ENCODE results near the gene SLC39A3.

The SLC39A3 gene

GRCh38 chr19:2768365-2769132 is 28.7 kb upstream of the SLC39A3 start:
- no peak for DNase-seq (ENCODE audit: low read depth)

DNA sequence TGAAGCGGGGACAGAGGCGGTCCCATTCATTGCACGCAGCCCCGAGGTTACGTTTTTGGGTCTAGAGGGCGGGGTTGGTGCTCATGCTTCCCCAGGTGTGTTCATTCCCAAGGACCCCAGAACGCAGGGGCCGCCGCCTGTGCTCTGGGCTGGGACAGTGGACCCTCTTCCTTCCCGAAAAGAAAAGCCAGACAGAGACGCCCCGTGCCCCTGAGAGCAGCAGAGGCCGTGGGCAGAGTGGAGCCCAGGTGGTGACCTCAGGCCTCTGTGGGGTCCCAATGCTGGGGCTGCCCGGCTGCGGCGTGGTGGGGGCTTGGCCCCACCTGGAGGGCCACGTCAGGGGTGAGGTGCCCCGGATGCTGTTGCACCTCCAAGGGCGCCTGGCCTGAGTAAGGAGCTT is 27.9 kb upstream of the SLC39A3 start:
- no peak for DNase-seq (ENCODE audit: low read depth)

DNA sequence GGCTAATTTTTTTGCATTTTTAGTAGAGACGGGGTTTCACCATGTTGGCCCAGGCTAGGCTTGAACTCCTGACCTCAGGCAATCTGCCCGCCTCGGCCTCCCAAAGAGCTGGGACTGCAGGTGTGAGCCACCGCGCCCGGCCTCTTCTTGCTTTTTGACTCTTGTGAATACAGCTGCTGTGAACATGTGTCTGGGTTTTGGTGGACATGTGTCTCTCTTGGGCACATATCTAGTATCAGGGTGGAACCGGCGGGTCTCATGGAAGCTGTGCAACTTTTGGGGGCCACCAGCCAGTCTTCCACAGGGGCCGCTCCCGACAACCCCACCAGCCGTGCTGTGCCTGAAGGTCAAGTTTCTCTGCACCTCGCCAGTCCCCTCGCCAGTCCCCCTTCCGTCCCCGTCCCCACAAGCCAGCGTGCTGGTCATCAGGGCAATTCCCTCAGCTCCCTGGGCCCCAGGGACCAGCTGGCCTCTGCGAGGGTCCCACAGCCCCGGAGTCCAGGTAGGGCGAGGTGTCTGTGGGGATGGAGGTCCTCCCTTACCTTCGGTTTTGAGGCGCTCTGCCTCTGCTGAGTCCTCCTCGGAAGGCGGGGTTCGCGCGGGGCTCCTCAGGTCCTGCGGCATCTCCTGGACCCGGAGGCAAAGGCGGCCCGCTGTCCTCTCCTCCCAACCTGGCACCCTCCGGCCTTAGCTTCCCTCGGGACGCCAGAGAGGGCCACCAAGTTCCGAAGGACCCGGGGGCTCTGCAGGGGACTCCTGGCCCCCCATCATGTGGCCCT is 27.0 kb upstream of the SLC39A3 start:
- DNase-seq (ENCODE audit: low read depth) = no peak

DNA sequence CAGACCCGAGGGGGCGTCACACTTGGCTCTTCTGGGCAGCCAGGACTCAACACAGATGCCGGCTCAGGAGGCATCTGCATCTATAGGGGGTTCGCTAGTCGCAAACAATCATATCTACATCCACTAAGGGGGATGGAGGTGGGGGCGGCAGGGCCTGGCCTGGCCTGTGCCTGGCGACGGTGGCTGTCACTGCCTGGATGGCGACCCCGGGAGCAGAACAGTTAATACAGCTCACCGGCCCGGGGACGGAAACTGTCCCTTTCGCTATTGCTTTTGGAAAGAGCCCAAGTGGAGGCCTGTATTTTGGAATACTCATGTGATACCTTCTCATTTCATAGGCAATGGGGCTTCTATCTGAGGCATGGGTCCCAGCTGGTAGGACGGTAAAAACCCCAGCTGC is 25.6 kb upstream of the SLC39A3 start:
- DNase-seq (ENCODE audit: low read depth) = no peak

DNA sequence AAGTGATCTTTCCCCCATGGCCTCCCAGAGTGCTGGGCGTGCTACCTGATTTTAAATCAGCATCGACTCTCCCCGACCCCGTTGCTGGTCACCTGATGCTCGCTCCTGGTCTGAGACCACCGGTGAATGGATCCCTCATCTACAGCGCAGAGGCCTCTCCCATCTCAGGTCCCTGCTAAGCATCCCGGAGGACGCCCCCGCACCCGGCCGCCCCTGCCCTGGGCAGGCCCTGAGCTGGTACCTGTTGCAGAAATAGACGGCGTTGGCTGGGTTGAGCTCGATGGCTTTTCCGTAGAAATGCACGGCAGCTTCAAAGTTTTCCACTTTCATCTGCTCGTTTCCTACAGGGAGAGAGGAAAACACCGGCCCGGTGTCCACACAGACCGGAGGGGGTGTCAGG is 25.1 kb upstream of the SLC39A3 start:
- no peak for DNase-seq (ENCODE audit: low read depth)

GRCh38 chr19:2763687-2764086 is 23.9 kb upstream of the SLC39A3 start:
- no peak for DNase-seq (ENCODE audit: low read depth)

DNA sequence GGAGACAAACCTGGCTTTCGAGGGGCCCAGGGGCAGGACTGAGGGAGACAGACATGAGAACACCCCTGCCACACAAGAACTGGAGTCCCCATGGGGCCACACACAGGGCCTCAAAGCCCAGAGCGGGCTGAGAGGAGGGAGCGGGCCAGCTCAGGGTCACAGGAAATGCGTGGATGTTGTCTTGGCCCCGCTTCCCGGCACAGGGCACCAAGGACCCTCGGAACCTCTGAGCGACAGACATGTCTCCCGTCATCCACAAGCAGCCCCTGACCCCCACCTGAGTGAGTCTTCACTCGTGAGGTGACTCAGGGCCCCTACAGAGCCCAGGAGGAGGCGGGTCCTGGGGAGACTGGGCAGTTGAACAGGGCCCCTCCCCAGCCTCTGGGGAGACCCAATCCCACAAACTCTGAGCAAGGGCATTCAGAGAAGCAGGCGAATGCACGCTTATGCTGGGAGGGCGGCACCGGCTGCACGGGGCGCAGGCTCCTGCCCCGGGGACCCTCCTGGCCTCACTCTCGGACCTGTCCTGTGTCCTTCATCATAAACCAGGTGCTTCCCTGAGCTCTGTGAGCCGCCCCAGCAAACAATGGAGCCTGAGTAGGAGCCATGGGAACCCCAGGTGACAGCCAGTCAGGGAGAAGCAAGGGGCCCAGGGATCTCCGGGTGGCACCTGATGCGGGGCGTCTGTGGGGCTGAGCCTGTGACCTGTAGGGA is 23.1 kb upstream of the SLC39A3 start:
- no peak for DNase-seq (ENCODE audit: low read depth)

- no peak for DNase-seq (ENCODE audit: low read depth)
Measured at GRCh38 chr19:2761876-2762782, 22.3 kb upstream of the SLC39A3 start.

DNA sequence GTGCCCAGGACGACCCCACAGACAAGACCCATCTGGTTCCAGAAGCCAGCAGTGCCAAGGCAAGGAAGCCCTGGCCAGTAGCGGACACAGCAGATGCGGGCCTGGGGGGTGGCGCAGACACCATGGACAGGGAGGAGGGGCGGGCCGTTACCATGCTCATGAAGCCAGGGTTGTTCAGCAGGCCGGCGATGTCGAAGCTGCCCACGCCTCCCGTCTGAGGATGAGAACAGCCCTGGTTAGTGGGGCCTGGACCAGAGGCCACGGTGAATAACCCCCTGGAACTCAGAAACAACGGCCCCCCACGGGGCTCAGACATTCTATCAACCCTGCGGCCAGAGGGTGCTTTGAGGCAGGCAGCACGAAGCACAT is 21.5 kb upstream of the SLC39A3 start:
- no peak for DNase-seq (ENCODE audit: low read depth)

DNA sequence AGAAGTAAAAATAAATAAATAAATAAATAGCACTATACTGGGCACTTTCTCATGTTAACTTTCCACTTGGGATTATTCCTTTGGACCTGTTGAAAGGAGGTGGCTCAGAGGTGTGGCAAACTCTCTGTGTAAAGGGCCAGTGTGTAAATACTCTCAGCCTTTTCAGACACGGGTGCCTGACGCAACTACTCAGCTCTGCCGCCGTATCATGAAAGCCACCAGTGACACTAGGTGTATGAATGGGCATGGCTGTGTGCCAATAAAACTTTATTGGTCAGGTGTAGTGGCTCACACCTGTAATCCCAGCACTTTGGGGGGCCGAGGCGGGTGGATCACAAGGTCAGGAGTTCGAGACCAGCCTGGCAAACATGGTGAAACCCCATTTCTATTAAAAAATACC is 20.1 kb upstream of the SLC39A3 start:
- DNase-seq (ENCODE audit: low read depth) = no peak

DNA sequence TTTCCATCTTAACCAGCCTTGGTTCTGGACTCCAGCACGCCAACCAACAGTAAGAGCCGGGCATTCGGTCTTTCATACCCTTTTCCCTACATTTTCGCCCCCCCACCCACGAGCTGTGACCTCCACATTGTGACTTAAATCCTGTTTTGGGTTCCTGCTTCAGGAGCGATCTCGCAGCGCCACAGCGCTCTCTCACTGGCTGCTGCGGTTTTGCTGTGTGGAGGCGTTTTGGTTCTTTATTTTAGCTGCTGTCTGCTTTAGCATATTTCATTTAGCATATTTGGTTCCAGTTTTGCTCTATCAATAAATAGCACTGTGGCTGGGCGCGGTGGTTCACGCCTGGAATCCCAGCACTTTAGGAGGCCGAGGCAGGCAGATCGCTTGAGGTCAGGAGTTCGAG is 19.5 kb upstream of the SLC39A3 start:
- no peak for DNase-seq (ENCODE audit: low read depth)

DNA sequence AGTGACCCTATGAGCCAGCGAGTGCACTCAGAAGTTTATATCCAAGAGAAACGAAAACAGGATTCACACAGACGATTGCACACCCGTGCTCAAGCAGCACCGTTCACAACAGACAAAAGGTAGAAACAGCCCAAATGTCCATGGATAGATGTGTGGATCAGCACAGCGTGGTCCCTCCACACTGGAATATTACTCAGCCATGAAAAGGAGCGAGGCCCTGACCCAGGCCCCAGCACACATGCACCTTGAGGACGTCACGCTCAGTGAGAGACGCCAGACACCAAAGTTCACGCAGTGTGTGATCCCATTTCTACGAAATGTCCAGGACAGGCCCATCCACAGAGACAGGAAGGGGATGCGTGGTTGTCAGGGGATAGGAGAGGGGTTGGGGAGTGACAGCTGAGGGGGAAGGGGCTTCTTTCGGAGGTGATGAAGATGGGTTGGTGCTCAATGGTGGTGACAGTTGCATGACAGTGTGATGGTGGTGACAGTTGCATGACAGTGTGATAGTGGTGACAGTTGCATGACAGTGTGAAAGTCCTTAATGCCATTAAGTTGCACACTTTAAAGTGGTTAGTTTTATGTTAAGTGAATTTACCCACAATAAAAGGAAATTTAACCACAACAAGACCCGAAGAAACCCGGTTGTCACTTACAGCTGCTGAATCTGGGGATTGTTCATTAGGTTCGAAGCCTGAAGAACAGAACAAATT is 18.9 kb upstream of the SLC39A3 start:
- DNase-seq (ENCODE audit: low read depth) = no peak

- DNase-seq (ENCODE audit: low read depth) = no peak
Measured at GRCh38 chr19:2756921-2757881, 17.4 kb upstream of the SLC39A3 start.

GRCh38 chr19:2756477-2756876 is 16.7 kb upstream of the SLC39A3 start:
- no peak for DNase-seq (ENCODE audit: low read depth)

- DNase-seq (ENCODE audit: low read depth) = no peak
Measured at GRCh38 chr19:2755811-2756210, 16.0 kb upstream of the SLC39A3 start.

DNA sequence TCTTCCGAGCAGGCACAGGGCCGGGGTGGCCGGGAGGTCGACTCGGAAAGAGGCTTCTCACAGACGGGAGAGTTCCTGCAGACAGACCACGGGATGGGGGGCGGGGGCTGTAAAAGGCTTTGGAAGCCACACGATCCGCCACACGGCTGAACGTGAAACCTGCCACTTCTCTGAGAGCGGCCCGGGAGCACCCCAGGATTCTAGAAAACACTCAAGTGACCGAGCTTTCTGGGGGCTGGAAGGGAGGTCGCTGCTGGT is 15.6 kb upstream of the SLC39A3 start:
- DNase-seq (ENCODE audit: low read depth) = no peak

DNA sequence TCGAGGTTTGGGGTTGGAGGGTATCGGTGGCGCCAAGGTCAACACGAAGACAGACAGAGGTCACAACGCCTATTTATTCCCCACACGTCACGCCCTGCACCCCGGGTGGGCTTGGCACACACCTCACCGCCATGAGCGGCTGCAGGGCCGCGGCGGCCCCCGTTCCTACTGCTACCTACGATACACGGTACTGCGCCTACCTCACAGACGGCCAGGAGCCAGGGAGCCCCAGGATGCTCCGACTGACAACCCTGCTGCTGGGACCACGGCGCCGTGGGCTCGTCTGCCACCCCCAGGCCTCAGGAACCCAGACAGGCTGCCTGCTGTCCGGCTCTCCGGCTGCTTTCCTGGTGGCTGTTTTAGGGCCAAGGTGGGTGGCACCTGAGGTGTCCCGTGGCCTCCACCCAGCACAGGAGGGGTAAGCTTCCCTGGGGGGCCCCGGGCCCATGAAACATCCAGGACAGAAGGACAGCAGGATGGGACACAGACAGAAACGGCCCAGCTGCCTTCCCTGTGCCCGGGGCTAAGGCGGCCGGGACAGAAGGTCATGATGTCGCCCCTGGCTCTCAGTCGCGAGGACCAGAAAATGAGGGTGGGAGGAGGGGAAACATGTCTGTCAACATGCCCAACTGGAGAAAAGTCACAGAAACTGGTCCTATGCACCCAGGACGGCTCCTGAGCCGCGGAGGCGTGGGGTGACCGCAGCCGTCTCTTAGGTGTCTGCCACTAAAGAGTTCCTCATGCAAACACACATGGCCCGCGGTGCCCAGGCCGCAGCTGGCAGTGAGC is 15.0 kb upstream of the SLC39A3 start:
- no peak for DNase-seq (ENCODE audit: low read depth)

- no peak for DNase-seq (ENCODE audit: low read depth)
Measured at GRCh38 chr19:2751438-2751830, 11.6 kb upstream of the SLC39A3 start.

DNA sequence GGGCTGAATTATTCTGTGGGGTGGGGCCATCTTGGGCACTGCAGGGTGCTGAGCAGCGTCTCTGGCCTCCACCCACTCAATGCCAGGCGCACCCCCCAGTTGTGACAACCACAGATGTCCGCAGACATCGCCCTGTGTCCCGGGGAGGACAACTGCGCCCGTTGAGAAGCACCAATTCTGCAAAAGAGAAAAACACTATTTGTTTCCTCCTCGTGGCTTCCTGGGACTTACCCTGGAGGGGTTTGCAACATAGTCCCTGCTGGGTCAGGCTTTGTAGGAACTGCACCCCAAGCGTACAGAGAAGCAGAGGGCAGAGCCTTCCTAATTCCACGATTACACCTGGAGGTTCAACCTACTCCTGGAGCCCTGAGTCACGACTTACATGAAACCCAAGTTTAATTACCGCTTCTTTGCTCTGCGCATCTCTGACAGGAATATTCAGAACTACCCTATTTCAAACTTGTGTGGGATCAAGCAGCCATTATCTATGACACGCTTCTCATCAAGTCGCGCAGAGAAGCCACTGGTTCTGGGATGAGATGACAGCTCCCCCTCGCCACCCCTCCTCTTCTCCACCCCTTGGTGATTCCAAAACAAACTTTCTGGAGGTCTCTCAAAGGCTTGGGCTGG is 11.1 kb upstream of the SLC39A3 start:
- DNase-seq (ENCODE audit: low read depth) = no peak

All from GM04503 (cell line).